T-helper 2 cell treated with Interferon-gamma antibody and Interleukin-4, amounts not matched to agents 5 μg/mL and 100 μg/mL, for 36 hours (primary cell): Measurements from ENCODE around the gene DUSP3.
A peak's percentile ranks its signal among the peaks of the same experiment; 100 is the strongest.

Experiments
- DNase-seq: peaks from one replicate; pipeline ENCODE4 v3.0.0; 2021; ENCODE audit warnings: low spot score
- H3K27ac Mint-ChIP-seq: one replicate; pipeline ENCODE4 v1.8.0; 2021; ENCODE audit warnings: mild to moderate bottlenecking, mixed read lengths
- H3K27me3 Mint-ChIP-seq: one replicate; pipeline ENCODE4 v1.8.0; 2021; ENCODE audit warnings: low read depth, mixed read lengths
- H3K36me3 Mint-ChIP-seq: one replicate; pipeline ENCODE4 v1.8.0; 2021; ENCODE audit warnings: low read depth, mixed read lengths
- H3K4me1 Mint-ChIP-seq: one replicate; pipeline ENCODE4 v1.8.0; 2021; ENCODE audit warnings: low read depth, mixed read lengths
- H3K4me3 Mint-ChIP-seq: one replicate; pipeline ENCODE4 v1.8.0; 2022; ENCODE audit warnings: mild to moderate bottlenecking, moderate library complexity, mixed read lengths
- H3K9me3 Mint-ChIP-seq: one replicate; pipeline ENCODE4 v1.8.0; 2021; ENCODE audit warnings: mixed read lengths

DUSP3 gene

GRCh38 chr17:43778337-43779144, at the start of gene DUSP3:
DUSP3 (minus strand) TSS chr17:43778977; CDS start chr17:43778924, 53 bp downstream.
- Mint-ChIP-seq H3K27ac (peak within 1 kb of the TSS; percentile 70), H3K4me1 (peaks cover 2% of the 10 kb centered on the region), H3K9me3 (no peaks in the 10 kb centered on the region), H3K4me3 (peak within 1 kb of the TSS; percentile 81), H3K27me3 (peaks cover 39% of the 10 kb centered on the region), H3K36me3 (no peaks in the 10 kb centered on the region)
- peak; percentile 75 for DNase-seq

- H3K4me3 Mint-ChIP-seq, result no peak overlapping the region
- H3K4me1 Mint-ChIP-seq, result peaks cover 2% of the 10 kb centered on the region
- H3K27me3 Mint-ChIP-seq, result peaks cover 29% of the 10 kb centered on the region
- DNase-seq, result no peak
- no peaks in the 10 kb centered on the region for H3K36me3 Mint-ChIP-seq
- H3K27ac Mint-ChIP-seq, result no peak overlapping the region
- H3K9me3 Mint-ChIP-seq, result no peaks in the 10 kb centered on the region
Observed at GRCh38 chr17:43827596-43827995, 48.8 kb upstream of the DUSP3 start.

- peaks cover 16% of the 10 kb centered on the region for H3K27me3 Mint-ChIP-seq
- no peak for DNase-seq
- H3K4me3 Mint-ChIP-seq, result no peak overlapping the region
- H3K36me3 Mint-ChIP-seq, result no peaks in the 10 kb centered on the region
- H3K4me1 Mint-ChIP-seq, result peaks cover 2% of the 10 kb centered on the region
- no peak overlapping the region for H3K27ac Mint-ChIP-seq
- H3K9me3 Mint-ChIP-seq, result no peaks in the 10 kb centered on the region
Observed at GRCh38 chr17:43826206-43826605, 47.4 kb upstream of the DUSP3 start.

DNA sequence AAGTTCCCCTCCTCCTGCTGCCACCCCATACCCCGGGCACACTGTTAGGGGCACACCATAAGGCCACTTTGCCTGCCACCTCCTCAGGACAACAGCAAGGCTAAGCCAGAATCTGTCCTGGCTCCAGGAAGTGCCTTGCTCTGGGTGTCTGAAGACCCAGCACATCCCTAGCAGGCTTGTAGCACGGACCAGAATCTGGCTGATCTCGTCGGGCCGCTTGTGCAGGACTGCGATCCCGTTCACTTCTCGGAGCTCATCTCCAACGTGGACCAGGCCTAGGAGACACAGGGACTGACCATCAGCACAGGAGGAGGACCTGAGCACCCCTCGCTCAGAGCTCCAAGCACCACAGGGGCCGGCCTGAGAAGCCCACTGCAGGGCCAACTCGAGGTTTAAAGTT, 46.8 kb upstream of the DUSP3 start:
- Mint-ChIP-seq H3K4me3 (no peak overlapping the region), H3K4me1 (peaks cover under 1% of the 10 kb centered on the region), H3K27ac (no peak overlapping the region), H3K27me3 (peaks cover 12% of the 10 kb centered on the region), H3K9me3 (no peaks in the 10 kb centered on the region), H3K36me3 (no peaks in the 10 kb centered on the region)
- DNase-seq, result no peak

DNA sequence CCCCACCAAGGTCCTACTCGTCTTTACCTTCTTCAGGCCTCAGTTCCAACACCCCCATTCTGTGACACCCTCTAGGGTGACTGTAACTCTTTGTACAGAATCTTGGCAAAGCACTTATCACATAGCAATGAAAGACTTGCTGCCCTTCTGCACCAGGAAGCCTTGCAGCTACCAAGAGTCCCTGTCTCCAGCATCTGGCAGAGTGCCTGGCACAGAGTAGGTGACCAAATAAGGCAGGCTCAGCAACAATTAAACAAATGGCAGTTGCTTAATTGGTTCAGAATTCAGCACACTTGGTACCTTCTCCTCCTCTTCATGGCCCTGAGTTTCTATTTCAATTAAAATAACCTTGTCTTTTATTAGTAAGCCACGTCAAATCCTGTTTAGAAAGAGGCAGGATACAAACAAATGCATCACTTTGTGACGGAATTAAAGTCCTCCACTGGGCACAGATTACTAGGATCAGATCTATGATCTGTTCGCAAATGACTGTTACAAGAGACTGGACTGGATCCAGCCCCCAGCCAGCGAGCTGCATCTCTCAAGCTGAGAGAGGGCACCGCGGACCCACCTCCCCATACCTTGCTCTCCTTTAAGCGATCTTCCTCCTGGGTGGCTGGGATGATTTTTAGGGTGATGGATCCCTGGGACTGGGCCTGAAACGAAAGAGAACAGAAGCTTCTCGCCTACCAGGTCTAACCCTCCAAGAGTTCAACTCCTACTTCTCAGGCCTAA, 44.7 kb upstream of the DUSP3 start:
- DNase-seq, result no peak
- H3K27ac Mint-ChIP-seq, result no peak overlapping the region
- no peaks in the 10 kb centered on the region for H3K36me3 Mint-ChIP-seq
- H3K27me3 Mint-ChIP-seq, result peaks cover 2% of the 10 kb centered on the region
- no peaks in the 10 kb centered on the region for H3K9me3 Mint-ChIP-seq
- no peak overlapping the region for H3K4me3 Mint-ChIP-seq
- no peaks in the 10 kb centered on the region for H3K4me1 Mint-ChIP-seq

DNA sequence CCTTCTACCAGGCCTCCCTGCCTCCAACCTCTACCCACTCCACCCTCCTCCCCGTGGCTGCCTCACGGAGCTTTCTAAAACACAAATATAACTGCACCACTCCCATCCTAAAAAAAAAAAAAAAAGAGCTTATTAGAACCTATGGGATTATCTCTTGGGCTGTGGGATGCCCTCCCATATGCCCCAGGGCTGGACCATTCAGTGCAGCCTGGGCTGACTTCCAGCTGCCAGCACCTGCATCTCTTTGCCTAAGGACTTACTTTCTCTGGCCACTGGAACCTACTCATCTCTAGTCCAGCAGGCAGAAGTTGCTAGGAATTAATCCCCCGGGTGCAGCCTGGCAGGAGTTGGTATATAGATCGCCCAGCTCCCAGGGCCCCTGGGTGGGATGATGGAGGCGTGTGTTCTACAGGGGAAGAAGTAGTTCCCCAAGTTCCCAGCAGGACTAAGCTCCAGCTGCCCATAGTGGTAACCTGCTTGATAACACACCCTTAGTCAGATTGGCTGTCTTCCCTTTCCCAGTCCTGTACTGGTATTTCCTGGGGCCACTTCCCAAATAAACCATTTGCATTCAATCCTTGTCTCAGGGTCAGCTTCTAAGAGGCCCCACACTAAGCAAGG, 43.9 kb upstream of the DUSP3 start:
- Mint-ChIP-seq H3K36me3 (no peaks in the 10 kb centered on the region), H3K4me3 (no peak overlapping the region), H3K4me1 (no peaks in the 10 kb centered on the region), H3K9me3 (no peaks in the 10 kb centered on the region), H3K27ac (no peak overlapping the region), H3K27me3 (peaks cover 2% of the 10 kb centered on the region)
- no peak for DNase-seq

DNA sequence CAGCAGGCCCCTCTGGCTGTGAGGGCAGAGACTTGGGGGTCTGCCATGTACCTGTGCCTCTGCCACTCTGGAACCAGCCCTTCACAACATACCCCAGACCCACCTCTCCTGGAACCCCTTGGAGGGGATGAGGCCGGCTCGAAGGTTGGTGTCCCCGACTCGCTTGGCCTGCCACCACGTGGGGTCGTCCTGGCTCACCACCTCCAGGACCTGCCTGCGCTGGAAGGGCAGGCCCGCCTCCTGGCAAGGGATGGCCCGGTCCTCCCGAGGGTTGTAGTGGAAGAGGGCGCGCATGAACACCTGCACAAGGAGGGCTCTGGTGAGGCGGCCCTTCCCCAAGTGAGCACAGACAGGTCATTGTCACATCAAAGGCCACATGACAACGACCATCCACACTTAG, 42.0 kb upstream of the DUSP3 start:
- DNase-seq, result no peak
- Mint-ChIP-seq H3K9me3 (no peaks in the 10 kb centered on the region), H3K27me3 (peaks cover 2% of the 10 kb centered on the region), H3K4me3 (no peak overlapping the region), H3K4me1 (no peaks in the 10 kb centered on the region), H3K36me3 (no peaks in the 10 kb centered on the region), H3K27ac (no peak overlapping the region)

GRCh38 chr17:43818966-43819365, 40.2 kb upstream of the DUSP3 start:
- no peak for DNase-seq
- H3K27me3 Mint-ChIP-seq, result peaks cover 4% of the 10 kb centered on the region
- H3K36me3 Mint-ChIP-seq, result no peaks in the 10 kb centered on the region
- no peaks in the 10 kb centered on the region for H3K9me3 Mint-ChIP-seq
- no peak overlapping the region for H3K4me3 Mint-ChIP-seq
- H3K27ac Mint-ChIP-seq, result no peak overlapping the region
- no peaks in the 10 kb centered on the region for H3K4me1 Mint-ChIP-seq

GRCh38 chr17:43817826-43818225, 39.0 kb upstream of the DUSP3 start:
- no peak overlapping the region for H3K27ac Mint-ChIP-seq
- DNase-seq, result no peak
- H3K9me3 Mint-ChIP-seq, result no peaks in the 10 kb centered on the region
- H3K36me3 Mint-ChIP-seq, result no peaks in the 10 kb centered on the region
- H3K4me3 Mint-ChIP-seq, result no peak overlapping the region
- peaks cover 6% of the 10 kb centered on the region for H3K27me3 Mint-ChIP-seq
- no peaks in the 10 kb centered on the region for H3K4me1 Mint-ChIP-seq

DNA sequence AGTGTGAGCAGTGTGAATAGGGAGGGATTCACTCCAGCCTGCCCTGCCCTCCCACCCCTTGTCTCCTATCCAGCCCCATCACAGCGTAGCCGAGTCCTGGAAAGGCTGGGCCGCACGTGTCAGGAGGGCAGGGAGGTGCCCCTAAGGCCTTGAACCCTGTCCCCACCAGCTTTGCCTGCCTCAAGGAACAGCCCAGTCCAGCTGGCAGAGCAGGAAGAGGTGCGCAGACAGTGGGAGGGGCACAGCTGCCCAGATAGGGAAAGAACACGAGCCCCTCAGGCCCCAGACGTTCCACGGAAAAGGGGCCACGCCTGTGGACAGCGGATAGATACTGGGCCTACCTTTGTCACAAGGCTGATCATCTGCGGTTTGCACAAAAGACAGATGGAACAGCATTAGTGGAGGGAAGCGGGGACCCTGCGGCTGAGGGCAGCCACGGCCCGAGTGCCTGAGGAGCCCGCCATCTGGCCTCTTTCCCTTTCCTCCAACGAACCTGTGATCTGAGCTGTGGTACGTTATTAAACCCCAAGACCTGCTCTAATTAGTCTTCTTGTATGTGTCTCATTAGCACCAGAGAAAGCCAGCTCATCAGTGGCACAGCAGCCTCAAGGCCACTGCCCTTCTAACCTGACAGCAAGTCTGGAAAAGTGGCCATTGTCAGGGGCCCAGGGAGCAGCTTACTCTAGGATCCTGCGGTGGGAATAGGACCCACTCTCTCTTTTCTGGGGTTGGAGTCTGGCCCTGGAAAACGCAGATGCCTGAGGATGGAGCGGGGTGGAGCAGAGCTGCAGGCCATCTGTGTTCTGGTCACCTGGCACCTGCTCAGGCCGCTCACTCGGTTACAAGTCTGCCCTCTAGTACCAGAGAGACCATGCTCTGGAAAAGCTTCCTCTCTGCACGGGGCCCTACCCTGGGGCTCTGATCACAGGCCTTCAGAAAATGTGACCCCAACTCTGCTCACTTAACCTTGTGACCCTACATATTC, 37.9 kb upstream of the DUSP3 start:
- Mint-ChIP-seq H3K4me3 (no peak overlapping the region), H3K27ac (no peak overlapping the region), H3K27me3 (peaks cover 6% of the 10 kb centered on the region), H3K9me3 (no peaks in the 10 kb centered on the region), H3K36me3 (no peaks in the 10 kb centered on the region), H3K4me1 (no peaks in the 10 kb centered on the region)
- DNase-seq, result no peak

DNA sequence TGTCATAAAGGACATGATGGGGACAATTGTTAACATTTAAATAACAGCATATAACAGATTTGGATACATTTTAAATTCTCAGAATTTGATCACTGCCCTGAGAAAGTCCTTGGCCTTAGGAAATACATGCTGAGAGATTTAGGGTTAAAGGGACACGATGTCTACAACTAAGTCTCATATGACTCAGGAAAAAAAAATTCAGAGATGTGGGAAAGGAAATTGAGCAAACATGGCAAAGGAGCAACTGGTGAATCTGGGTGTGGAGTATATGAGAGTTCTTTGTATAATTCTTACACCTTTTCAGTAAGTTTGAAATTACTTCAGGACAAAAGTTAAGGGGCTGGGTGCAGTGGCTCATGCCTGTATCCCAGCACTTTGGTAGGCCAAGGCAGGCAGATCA, 35.9 kb upstream of the DUSP3 start:
- Mint-ChIP-seq H3K9me3 (no peaks in the 10 kb centered on the region), H3K4me3 (no peak overlapping the region), H3K4me1 (no peaks in the 10 kb centered on the region), H3K27me3 (peaks cover 4% of the 10 kb centered on the region), H3K27ac (no peak overlapping the region), H3K36me3 (no peaks in the 10 kb centered on the region)
- no peak for DNase-seq

GRCh38 chr17:43814026-43814425, 35.2 kb upstream of the DUSP3 start:
- Mint-ChIP-seq H3K36me3 (no peaks in the 10 kb centered on the region), H3K27ac (no peak overlapping the region), H3K27me3 (peaks cover 4% of the 10 kb centered on the region), H3K4me1 (no peaks in the 10 kb centered on the region), H3K9me3 (no peaks in the 10 kb centered on the region), H3K4me3 (no peak overlapping the region)
- no peak for DNase-seq

GRCh38 chr17:43813386-43813785, 34.6 kb upstream of the DUSP3 start:
- Mint-ChIP-seq H3K9me3 (no peaks in the 10 kb centered on the region), H3K27ac (no peak overlapping the region), H3K36me3 (no peaks in the 10 kb centered on the region), H3K27me3 (peaks cover 4% of the 10 kb centered on the region), H3K4me3 (no peak overlapping the region), H3K4me1 (no peaks in the 10 kb centered on the region)
- DNase-seq, result no peak
